SH-SY5Y (cell line): Measurements from ENCODE around the gene AVP.

Experiments used
- GATA2 ChIP-seq: IDR thresholded peaks from 2 replicates; pipeline ENCODE4 v1.6.1; 2011; ENCODE audit warnings: mild to moderate bottlenecking, low read depth, low read length
- GATA3 ChIP-seq: IDR thresholded peaks from 2 replicates; pipeline ENCODE4 v1.6.1; 2011; ENCODE audit warnings: low read depth, mild to moderate bottlenecking, low read length, moderate library complexity

GRCh38 chr20:3074812-3075211, 9.7 kb downstream of the AVP start:
- TF ChIP-seq GATA3 (no peak), GATA2 (no peak)
